DOHH2 (cell line): Measurements from ENCODE around the gene PLEKHM3.

Source experiments
- H3F3A ChIP-seq: fragments of 200-600 bp; sonication (generic), shearing (Covaris generic); 2 replicates; pipeline ENCODE4 v1.6.0; 2016; ENCODE audit warnings: antibody characterized with exemption, mild to moderate bottlenecking; ENCODE audit not compliant: control insufficient read depth, insufficient read depth
- H3K27ac ChIP-seq: fragments of 200-600 bp; sonication (generic); 2 replicates; pipeline ENCODE4 v1.5.1; 2014; ENCODE audit warnings: low read depth, mild to moderate bottlenecking, low read length, moderate library complexity
- H3K27me3 ChIP-seq: fragments of 200-600 bp; sonication (generic); 2 replicates; pipeline ENCODE4 v1.6.1; 2014; ENCODE audit warnings: mild to moderate bottlenecking, low read length, mixed read lengths; ENCODE audit not compliant: control insufficient read depth
- H3K36me3 ChIP-seq: fragments of 200-600 bp; sonication (generic); 2 replicates; pipeline ENCODE4 v1.6.1; 2014; ENCODE audit warnings: mild to moderate bottlenecking, low read length, moderate library complexity, mixed read lengths; ENCODE audit not compliant: control insufficient read depth
- H3K4me1 ChIP-seq: fragments of 200-600 bp; sonication (generic); 2 replicates; pipeline ENCODE4 v1.6.1; 2014; ENCODE audit warnings: mild to moderate bottlenecking, low read length, mixed read lengths; ENCODE audit not compliant: control insufficient read depth
- H3K4me2 ChIP-seq: fragments of 200-600 bp; sonication (generic); 2 replicates; pipeline ENCODE4 v1.6.0; 2014; ENCODE audit warnings: mild to moderate bottlenecking, low read length, moderate library complexity
- H3K4me3 ChIP-seq: fragments of 200-600 bp; sonication (generic); 2 replicates; pipeline ENCODE4 v1.5.1; 2014; ENCODE audit warnings: mild to moderate bottlenecking, low read length, mixed read lengths
- H3K79me2 ChIP-seq: fragments of 200-600 bp; sonication (generic); 2 replicates; pipeline ENCODE4 v1.6.1; 2014; ENCODE audit warnings: mild to moderate bottlenecking, low read length, mixed read lengths; ENCODE audit not compliant: control insufficient read depth
- H3K9me2 ChIP-seq: fragments of 200-600 bp; sonication (generic); replicated peaks from 2 replicates; pipeline ENCODE4 v1.6.1; 2014; ENCODE audit warnings: mild to moderate bottlenecking, low read length, mixed read lengths; ENCODE audit not compliant: control insufficient read depth
- H3K9me3 ChIP-seq: fragments of 200-600 bp; sonication (generic); 2 replicates; pipeline ENCODE4 v1.6.1; 2014; ENCODE audit warnings: antibody characterized with exemption, low read length, mixed read lengths; ENCODE audit not compliant: control insufficient read depth, insufficient read depth
- H4K20me1 ChIP-seq: fragments of 200-600 bp; sonication (generic); 2 replicates; pipeline ENCODE4 v1.6.0; 2014; ENCODE audit warnings: low read depth, mild to moderate bottlenecking, antibody characterized with exemption, low read length, moderate library complexity; ENCODE audit not compliant: control insufficient read depth, insufficient read depth
- EZH2phosphoT487 ChIP-seq: fragments of 200-600 bp; sonication (generic); IDR thresholded peaks from 2 replicates; pipeline ENCODE4 v1.6.1; 2017; ENCODE audit warnings: borderline replicate concordance, mild to moderate bottlenecking, antibody characterized with exemption, low read length, moderate library complexity, mixed read lengths
- TF ChIP-seq, protein P1 (sequence below): fragments of 200-600 bp; sonication (generic); IDR thresholded peaks from one replicate; pipeline ENCODE4 v1.5.1; 2014; ENCODE audit warnings: antibody characterized with exemption, mild to moderate bottlenecking, low read depth, low read length; ENCODE audit not compliant: poor library complexity, severe bottlenecking

The PLEKHM3 gene

DNA sequence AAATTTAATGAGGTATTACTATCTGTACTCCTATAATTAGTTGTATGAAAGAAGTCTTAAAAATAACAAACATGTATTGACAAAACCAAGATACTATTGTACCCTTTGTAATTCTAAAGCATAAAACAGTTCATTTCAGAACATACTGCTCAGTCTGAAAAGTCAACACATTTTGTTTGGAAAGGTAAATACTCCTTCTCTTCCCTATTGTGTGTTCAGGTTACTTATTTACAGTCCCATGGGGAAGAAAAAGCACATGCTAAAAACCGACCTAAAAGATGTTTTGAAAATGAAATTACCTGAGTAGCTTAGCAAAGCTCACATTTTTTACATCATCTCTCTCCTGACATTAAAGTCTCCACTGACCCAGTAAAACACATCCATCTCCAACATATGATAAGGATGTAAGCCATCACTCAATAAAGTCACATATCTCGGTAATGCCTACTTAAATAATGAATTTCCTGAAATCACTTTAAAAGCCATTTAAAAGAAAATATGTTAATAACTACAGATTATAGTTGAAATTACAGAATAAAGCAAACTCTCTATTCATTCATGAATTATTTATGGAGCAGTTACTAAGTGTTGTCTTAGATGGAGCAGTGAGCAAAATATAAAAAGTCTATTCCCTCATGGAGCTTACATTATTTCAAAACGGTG, 180.0 kb downstream of the PLEKHM3 start:
- Histone ChIP-seq H3F3A (no peaks in the 10 kb centered on the region), H3K9me2 (no peaks in the 10 kb centered on the region), H4K20me1 (no peaks in the 10 kb centered on the region), H3K27me3 (no peaks in the 10 kb centered on the region), H3K79me2 (no peaks in the 10 kb centered on the region), H3K27ac (no peak overlapping the region), H3K4me1 (no peaks in the 10 kb centered on the region), H3K36me3 (no peaks in the 10 kb centered on the region), H3K4me2 (no peak overlapping the region), H3K4me3 (no peak overlapping the region), H3K9me3 (no peaks in the 10 kb centered on the region)
- no peak for TF ChIP-seq EZH2phosphoT487
- TF ChIP-seq, protein P1, sequence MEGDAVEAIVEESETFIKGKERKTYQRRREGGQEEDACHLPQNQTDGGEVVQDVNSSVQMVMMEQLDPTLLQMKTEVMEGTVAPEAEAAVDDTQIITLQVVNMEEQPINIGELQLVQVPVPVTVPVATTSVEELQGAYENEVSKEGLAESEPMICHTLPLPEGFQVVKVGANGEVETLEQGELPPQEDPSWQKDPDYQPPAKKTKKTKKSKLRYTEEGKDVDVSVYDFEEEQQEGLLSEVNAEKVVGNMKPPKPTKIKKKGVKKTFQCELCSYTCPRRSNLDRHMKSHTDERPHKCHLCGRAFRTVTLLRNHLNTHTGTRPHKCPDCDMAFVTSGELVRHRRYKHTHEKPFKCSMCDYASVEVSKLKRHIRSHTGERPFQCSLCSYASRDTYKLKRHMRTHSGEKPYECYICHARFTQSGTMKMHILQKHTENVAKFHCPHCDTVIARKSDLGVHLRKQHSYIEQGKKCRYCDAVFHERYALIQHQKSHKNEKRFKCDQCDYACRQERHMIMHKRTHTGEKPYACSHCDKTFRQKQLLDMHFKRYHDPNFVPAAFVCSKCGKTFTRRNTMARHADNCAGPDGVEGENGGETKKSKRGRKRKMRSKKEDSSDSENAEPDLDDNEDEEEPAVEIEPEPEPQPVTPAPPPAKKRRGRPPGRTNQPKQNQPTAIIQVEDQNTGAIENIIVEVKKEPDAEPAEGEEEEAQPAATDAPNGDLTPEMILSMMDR = no peak

DNA sequence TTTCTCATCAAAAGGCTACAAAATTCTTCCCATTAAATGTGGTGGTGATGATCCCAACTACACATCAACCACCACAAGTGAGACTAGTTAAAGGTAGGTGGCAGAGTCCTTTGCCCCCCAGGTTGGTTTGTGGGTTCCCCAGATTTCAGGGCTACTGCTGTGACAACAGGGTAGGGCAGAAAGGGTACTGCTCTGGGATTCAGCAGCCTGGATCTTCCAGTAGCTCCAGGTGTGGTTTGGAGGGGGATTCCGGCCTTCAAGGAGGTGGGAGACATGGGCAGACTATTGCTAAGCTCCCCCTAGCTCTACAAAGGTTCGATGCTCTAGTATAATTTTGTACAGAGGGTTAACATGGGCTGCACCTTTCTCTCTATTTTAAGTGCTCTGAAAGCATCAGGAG, 180.7 kb downstream of the PLEKHM3 start:
- H3K27ac ChIP-seq = no peak overlapping the region
- no peaks in the 10 kb centered on the region for H3K4me1 ChIP-seq
- no peaks in the 10 kb centered on the region for H4K20me1 ChIP-seq

GRCh38 chr2:207840101-207840500, 185.2 kb downstream of the PLEKHM3 start:
- Histone ChIP-seq H3K4me2 (no peak overlapping the region), H3K9me3 (no peaks in the 10 kb centered on the region), H3K27me3 (no peaks in the 10 kb centered on the region), H3K36me3 (no peaks in the 10 kb centered on the region), H3K79me2 (no peaks in the 10 kb centered on the region), H3K9me2 (no peaks in the 10 kb centered on the region), H3F3A (no peaks in the 10 kb centered on the region), H3K27ac (no peak overlapping the region), H4K20me1 (no peaks in the 10 kb centered on the region), H3K4me1 (no peaks in the 10 kb centered on the region), H3K4me3 (no peak overlapping the region)
- TF ChIP-seq, protein P1 = no peak
- TF ChIP-seq EZH2phosphoT487 = no peak

More for the DNA sequence above, 180.7 kb downstream of the PLEKHM3 start:
- no peaks in the 10 kb centered on the region for H3K9me3 ChIP-seq
- no peaks in the 10 kb centered on the region for H3F3A ChIP-seq
- H3K4me3 ChIP-seq = no peak overlapping the region
- no peaks in the 10 kb centered on the region for H3K36me3 ChIP-seq
- no peaks in the 10 kb centered on the region for H3K27me3 ChIP-seq
- H3K4me2 ChIP-seq = no peak overlapping the region
- TF ChIP-seq EZH2phosphoT487 = no peak
- TF ChIP-seq, protein P1 = no peak
- H3K79me2 ChIP-seq = no peaks in the 10 kb centered on the region
- no peaks in the 10 kb centered on the region for H3K9me2 ChIP-seq

GRCh38 chr2:207839575-207839974, 185.8 kb downstream of the PLEKHM3 start:
- Histone ChIP-seq H3K36me3 (no peaks in the 10 kb centered on the region), H3K9me2 (no peaks in the 10 kb centered on the region), H3K27ac (no peak overlapping the region), H3K4me3 (no peak overlapping the region), H3F3A (no peaks in the 10 kb centered on the region), H3K79me2 (no peaks in the 10 kb centered on the region), H3K4me2 (no peak overlapping the region), H4K20me1 (no peaks in the 10 kb centered on the region), H3K4me1 (no peaks in the 10 kb centered on the region), H3K9me3 (no peaks in the 10 kb centered on the region), H3K27me3 (no peaks in the 10 kb centered on the region)
- TF ChIP-seq, protein P1 = no peak
- no peak for TF ChIP-seq EZH2phosphoT487
